NCI-H69 (cell line): ENCODE measurements around the gene PRELID1.
A peak's percentile ranks its signal among the peaks of the same experiment; 100 is the strongest.
"Not testable (repeated sequence)": the region's sequence is repeated elsewhere in the genome, so short reads cannot be mapped to it uniquely, and the experiment has no call there.

ENCODE experiments used
- DNase-seq: peaks from one replicate; lab custom pipeline; 2025; lab: John Stamatoyannopoulos, UW

Gene PRELID1

GRCh38 chr5:177335701-177336065, 32.1 kb downstream of the PRELID1 start:
- DNase-seq: no peak

GRCh38 chr5:177336112-177336511, 32.5 kb downstream of the PRELID1 start:
- peak; percentile 12 for DNase-seq

GRCh38 chr5:177336603-177337494, 33.2 kb downstream of the PRELID1 start:
- no peak for DNase-seq

DNA sequence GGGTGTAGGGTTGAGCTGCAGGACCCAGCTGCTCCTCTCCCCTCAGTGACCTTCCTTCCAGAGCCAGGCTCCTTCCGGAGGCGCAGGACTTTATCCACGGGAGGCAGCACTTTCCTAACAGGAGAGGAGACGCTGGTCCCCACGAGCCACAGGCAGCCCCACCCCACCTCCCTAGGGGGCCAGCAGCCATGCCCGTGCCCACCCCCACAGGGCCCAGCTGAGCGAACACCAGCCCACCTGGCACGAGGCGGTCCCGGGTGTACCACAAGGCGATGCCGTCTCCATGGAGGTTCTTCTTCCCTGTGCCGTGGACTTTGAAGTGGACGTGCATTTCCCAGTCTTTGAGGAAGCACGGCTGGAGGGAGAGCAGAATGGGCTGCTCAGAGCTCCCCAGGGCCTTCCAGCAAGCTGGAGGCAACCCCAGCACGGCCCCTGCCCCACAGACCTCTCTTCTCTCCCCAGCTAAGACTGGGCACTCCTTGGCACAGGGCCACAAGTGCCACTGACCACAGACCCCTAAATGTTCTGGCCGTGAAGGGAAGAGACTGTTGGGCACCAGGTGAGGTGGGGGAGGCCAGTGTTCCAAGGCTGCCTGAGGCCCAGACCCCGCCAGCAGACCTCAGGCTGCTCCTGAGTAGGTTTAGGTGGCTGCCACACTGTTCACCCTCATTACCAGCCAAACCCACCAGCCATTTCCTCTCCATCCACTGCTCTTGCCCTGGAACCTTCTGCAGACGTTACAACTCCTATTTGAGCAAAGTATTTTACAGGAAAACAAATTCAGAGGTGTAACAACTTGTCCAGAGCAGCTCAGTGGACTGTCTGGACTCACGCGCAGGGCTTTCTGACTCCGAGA, 34.9 kb downstream of the PRELID1 start:
- no peak for DNase-seq

DNA sequence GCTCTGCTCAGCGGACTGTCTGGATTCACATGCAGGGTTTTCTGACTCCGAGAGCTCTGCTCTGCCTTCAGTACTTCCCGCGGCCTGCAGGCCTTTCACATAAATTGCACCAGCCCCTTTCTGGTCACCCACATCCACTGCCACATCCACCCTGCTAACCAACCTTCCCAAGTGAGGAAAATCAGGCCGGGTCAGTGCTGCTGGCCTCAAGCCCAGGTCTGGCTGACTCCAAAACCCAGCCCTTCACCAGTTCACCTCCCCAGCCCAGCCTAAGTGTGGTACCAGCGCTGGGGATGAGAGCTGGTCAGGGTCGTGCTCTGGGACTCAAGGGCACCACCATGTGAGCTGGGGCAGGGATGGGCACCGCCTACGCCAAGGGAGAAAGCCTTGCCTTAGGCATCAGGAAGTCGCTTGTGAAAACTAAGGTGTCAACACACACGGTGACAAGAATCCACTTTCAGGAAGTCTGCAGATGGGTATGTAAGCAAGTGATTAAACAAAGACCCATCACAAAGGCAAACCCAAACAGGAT, 35.6 kb downstream of the PRELID1 start:
- DNase-seq: peak; percentile 54

- DNase-seq: not testable (repeated sequence)
These were observed 39.4 kb downstream of the PRELID1 start for GRCh38 chr5:177343000-177343399.

GRCh38 chr5:177343777-177344176, 40.2 kb downstream of the PRELID1 start:
- DNase-seq: no peak

GRCh38 chr5:177344891-177345290, 41.3 kb downstream of the PRELID1 start:
- DNase-seq: no peak

DNA sequence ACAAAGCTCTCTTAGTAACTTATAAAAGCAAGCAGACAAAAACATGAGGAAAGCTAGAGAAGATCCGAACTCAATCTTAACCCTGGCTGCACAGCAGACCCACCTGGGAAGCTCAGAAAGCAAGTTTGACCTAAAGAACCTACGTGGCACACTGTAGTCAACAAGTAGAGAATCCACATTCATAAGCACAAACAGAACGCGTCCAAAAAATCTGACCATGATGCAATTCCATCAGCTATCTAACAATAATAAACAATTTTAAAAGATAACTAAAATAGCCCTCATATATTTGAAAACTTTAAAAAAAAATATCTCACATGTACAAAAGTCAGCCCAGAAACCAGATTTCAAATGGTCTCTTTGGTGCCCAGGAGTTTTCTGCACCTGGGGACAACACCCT, 43.2 kb downstream of the PRELID1 start:
- DNase-seq: no peak

DNA sequence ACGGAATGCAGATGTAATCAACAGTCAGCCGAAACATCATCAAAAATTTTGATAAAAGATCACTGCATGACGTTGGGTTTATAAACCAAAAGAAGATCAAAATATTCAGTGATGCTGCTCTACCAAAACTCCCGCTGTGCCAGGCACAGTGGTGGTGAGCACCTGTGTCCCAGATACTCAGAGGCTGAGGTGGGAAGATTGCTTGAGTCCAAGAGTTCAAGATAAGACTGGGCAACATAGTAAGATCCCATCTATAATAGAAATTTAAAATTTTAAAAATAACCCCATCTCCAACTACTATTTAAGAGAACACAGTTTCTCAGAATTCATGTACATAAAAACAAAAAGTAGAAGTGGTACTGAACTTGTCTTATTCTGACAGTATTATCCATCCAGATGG, 44.1 kb downstream of the PRELID1 start:
- no peak for DNase-seq

GRCh38 chr5:177349362-177349647, 45.7 kb downstream of the PRELID1 start:
- no peak for DNase-seq

DNA sequence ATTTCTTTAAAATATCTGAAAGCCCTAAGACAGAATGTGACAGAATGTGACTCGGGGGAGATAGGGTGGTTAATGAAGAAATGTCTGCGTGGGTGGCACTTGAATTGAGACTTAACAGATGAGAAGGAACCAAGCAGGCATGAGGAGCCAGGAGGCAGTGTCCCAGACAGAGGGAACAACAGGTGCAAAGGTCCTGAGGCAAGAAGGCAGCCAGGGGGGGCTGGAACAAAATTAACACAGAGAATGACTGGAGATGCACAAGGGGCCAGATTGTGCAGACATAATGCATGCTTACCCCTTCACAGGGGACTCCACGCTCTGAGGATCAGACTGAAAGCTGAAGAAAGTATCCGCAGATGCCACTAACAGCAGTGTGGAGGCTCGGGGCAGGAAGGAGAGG, 46.2 kb downstream of the PRELID1 start:
- DNase-seq: no peak

- peak; percentile 49 for DNase-seq
These were observed 47.3 kb downstream of the PRELID1 start for GRCh38 chr5:177350776-177351391.

GRCh38 chr5:177351392-177352329, 48.1 kb downstream of the PRELID1 start, which contains the start of gene LMAN2:
LMAN2 (minus strand) TSS chr5:177351668; CDS start chr5:177351647, 21 bp downstream.
- peak; percentile 98 for DNase-seq

GRCh38 chr5:177353093-177353492, 49.5 kb downstream of the PRELID1 start:
- DNase-seq: no peak

DNA sequence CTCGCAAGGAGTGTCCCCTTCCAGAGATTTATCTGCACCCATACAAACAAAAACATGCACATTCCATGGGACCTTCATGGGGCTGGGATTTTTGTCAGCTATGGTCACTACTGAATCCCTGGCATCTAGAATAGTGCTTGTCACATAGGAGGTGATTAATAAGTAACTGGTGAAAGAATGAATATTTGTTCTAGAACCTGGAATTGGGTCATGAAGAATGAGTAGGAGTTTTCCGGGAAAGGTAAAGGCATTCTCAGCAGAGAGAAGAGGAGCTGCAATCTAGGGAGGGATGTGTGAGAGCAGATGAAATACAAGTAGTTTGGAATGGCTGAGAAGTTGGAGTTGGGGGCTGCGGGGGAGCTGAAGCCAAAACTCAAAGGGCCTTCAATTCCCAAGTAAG, 50.7 kb downstream of the PRELID1 start:
- DNase-seq: no peak

DNA sequence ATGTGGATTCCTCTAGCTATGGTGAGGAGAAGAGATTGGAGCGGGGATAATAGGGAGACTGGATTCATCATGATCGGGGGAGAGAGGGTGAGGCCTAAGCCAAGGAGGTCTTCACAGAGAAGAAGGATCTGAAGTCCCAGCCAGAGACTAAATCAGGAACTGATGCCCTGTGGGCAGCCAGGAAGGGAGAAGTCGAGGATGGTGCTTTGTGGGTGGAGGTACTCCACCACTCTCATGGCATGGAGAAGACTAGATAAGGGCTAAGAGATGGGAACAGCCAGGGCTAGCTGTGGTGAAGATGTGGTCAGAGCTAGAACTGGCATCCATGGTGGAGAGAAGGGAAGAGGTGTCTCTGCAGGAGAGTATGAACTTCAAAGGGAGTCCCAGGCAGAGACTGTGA, 51.1 kb downstream of the PRELID1 start:
- no peak for DNase-seq

DNA sequence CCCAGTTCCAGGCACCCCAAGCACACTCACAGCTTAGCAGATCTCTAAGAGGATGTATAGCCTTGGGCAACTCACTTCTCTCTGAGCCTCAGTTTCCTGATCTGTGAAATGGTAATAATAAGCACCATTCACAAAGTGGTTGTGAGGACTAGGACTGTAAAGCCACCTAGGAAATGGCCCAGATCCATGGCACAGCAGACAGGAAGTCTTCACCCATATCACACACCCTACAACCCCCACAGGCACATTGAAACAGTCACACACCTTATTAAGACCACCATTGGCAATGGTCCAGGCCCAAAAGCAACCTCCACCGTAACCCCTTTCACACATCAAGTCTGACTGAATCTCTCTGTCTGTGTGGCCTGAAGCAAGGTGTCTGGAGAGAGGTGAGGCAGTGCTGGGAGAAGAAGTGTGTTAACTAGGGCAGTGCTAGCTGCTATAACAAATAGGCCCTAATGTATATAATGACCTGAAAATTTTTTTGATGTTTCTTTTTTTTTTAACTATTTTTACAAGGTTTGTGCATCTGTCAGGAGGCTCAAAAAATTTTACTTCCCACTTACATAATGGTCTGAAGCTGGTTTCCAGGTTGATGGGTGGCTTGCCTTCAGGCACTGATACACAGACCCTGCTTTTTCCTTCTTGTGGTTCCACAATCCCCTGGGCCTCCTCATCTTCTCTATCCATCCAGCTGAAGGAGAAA, 51.7 kb downstream of the PRELID1 start:
- no peak for DNase-seq

- DNase-seq: no peak
These were observed 52.2 kb downstream of the PRELID1 start for GRCh38 chr5:177355868-177356168.
